Dedifferentiated amniotic fluid mesenchymal stem cell (primary cell): ENCODE data around the gene APBB3.

Experiments used
- DNase-seq: peaks from one replicate; pipeline ENCODE4 v3.0.0-alpha.2; 2016; ENCODE audit errors: extremely low spot score

The APBB3 gene

GRCh38 chr5:140555747-140556312 lies 8.6 kb downstream of the APBB3 start:
- DNase-seq = no peak

GRCh38 chr5:140554454-140554853 lies 9.9 kb downstream of the APBB3 start:
- DNase-seq = no peak

GRCh38 chr5:140553657-140554056 lies 10.7 kb downstream of the APBB3 start:
- no peak for DNase-seq

GRCh38 chr5:140551872-140552271 lies 12.5 kb downstream of the APBB3 start:
- DNase-seq = no peak

GRCh38 chr5:140550147-140551079 lies 14.0 kb downstream of the APBB3 start:
- DNase-seq = no peak

GRCh38 chr5:140549237-140550144 lies 14.9 kb downstream of the APBB3 start:
- no peak for DNase-seq

GRCh38 chr5:140548791-140549190 lies 15.6 kb downstream of the APBB3 start:
- no peak for DNase-seq

GRCh38 chr5:140548300-140548688 lies 16.1 kb downstream of the APBB3 start:
- DNase-seq = no peak

- DNase-seq = peak; percentile 96
Measured at GRCh38 chr5:140547508-140548299, 16.7 kb downstream of the APBB3 start, which contains the start of gene EIF4EBP3. Gene EIF4EBP3 (plus strand): TSS chr5:140547662. CDS start chr5:140547738, 76 bp downstream.

- DNase-seq = no peak
Measured at GRCh38 chr5:140546851-140547507, 17.4 kb downstream of the APBB3 start.

GRCh38 chr5:140545606-140546005 lies 18.8 kb downstream of the APBB3 start:
- no peak for DNase-seq

- DNase-seq = no peak
Measured at GRCh38 chr5:140544986-140545385, 19.4 kb downstream of the APBB3 start.

GRCh38 chr5:140542972-140543371 lies 21.4 kb downstream of the APBB3 start:
- DNase-seq = no peak

GRCh38 chr5:140540227-140540626 lies 24.2 kb downstream of the APBB3 start:
- no peak for DNase-seq

- no peak for DNase-seq
Measured at GRCh38 chr5:140524003-140524402, 40.4 kb downstream of the APBB3 start.

- DNase-seq = no peak
Measured at GRCh38 chr5:140513124-140513523, 51.3 kb downstream of the APBB3 start.

GRCh38 chr5:140509898-140510297 lies 54.5 kb downstream of the APBB3 start:
- no peak for DNase-seq
